HG03280 (cell line): ENCODE measurements around the gene MAGEF1.

Experiments
- ATAC-seq: cut with Tn5 transposase; IDR thresholded peaks from one replicate; pipeline ENCODE4 v1.9.1; 2021; ENCODE audit warnings: mild to moderate bottlenecking, moderate library complexity; ENCODE audit not compliant: unreplicated experiment

The MAGEF1 gene

GRCh38 chr3:184726497-184726896, 14.6 kb upstream of the MAGEF1 start:
- ATAC-seq, result no peak

DNA sequence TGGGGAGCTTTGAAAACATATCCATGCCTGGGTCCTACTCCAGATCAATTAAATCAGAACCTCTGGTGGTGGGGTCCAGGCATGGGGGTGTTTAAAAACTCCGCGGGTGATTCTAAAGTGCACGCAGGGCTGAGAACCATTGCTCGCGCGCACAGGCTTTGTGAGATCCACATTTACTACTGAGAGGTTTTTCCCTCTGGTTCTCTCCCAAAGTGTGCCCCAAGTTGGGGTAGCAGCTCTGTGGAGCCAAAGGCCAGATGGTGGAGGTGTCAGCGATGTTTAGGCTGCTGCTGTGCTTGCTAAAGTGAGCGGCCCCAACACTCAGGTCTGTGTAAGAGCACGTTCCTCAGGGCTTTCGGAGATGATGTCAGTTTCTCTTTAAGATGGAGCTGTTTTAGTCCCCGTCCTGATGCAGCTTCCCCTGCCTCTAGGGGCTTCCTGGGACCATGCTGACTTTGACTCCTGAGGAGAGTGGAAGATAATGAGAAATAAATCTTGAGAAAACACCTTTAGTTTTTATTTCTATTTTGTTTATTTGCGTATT, 13.4 kb upstream of the MAGEF1 start:
- ATAC-seq, result no peak

- ATAC-seq, result no peak
Measured at GRCh38 chr3:184724699-184725098, 12.8 kb upstream of the MAGEF1 start.

DNA sequence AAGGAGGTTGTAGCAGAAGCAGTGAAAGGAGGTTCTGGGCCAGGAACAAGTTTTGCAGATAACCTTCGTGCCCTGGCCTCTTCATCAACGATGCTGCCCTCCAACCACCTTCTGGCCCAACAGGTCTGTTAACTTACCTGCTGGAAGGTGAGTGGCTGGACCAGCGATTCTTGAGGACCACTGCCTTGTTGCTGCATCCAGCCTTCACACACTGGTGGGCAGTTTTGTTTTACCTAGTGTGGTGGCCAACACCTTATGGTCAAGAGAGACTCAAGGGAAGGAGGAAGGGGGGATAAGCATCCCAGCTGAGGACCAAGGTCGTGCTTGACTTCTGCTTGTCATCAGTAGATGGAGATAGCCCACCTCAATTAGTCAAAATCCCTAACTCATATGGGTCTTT, 7.8 kb upstream of the MAGEF1 start:
- ATAC-seq, result no peak

DNA sequence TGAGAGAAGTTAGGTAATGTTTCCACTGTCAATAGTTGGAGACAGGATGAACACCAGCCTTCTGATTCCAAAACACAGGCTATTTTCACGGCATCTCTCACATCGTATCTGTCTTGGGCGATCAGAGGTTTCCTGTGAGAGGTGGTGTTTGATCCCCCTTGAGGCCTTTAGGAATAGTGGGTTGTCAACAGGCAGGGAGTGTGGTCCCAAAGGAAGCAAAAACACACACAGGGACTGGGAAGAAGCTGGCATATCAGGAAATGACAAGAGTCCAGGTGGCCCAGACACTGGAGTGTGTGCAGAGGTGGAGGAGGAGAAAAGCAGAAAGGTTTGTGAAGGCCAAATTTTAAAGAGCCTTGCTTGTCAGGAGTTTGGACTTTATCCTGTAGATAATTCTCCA, 6.6 kb upstream of the MAGEF1 start:
- ATAC-seq, result no peak

DNA sequence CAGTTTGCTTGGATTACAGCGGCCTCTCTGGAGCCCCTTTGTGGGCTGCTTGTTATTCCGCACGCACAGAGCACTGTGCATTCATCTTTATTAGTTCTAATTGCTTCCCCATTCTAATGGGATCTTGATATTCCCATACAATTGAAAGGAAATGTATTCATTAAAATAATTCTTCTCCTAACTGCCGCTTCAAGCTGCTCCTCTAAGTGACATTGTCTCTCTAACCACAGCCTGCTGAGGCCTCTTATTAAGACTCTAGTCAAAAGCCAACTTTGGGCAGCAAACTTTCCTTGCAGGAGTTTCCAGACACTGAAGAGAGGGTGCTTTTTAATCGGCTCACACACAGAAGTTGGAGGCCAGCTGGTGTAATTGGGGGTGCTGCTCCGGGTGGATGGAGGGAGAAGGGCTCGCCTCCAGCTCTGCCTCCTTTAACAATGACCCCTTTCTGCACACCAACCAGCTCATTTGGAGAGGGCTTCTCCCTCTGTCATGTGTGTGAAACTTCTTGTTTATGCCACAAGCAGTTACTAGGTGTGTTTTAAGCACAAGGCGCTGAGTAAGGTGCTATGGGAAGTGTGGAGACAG, 5.6 kb upstream of the MAGEF1 start:
- no peak for ATAC-seq

DNA sequence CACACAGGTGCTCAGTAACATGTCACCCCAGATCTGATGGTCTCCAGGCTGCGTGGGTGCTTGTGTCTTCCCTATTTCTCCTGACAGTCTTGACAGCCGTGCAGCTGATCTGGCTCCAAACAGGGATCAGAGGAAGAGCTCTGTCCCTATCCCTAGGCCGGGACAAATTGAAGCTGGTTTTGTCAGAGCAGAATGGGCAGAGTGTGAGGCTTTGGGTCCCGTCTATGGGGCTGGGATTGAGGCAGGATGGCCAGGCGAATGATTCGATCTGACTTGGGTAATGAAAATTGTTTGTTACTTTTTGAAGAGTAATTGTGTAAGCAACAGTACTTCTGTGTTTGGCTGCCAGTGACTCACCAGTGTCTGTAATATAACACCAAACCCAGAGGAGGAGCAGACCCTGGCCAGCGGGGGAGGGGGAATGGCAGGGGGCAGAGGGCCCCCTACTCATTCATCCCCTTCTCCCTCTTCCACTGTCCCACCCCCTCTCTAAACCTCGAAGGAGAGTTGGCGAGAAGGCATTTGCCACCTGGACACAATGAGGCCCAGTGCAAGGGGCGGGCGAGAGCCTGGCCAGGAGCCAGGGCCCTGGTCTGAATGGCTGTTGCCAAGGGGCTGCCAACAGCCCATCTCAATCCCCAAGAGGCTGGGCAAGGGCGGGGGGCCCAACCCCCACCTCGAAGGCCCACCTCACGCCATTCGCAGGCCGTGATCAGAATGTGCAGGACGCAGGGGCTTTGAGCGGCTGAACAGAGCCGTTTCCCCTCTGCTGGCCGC, 4.9 kb upstream of the MAGEF1 start:
- ATAC-seq, result no peak

DNA sequence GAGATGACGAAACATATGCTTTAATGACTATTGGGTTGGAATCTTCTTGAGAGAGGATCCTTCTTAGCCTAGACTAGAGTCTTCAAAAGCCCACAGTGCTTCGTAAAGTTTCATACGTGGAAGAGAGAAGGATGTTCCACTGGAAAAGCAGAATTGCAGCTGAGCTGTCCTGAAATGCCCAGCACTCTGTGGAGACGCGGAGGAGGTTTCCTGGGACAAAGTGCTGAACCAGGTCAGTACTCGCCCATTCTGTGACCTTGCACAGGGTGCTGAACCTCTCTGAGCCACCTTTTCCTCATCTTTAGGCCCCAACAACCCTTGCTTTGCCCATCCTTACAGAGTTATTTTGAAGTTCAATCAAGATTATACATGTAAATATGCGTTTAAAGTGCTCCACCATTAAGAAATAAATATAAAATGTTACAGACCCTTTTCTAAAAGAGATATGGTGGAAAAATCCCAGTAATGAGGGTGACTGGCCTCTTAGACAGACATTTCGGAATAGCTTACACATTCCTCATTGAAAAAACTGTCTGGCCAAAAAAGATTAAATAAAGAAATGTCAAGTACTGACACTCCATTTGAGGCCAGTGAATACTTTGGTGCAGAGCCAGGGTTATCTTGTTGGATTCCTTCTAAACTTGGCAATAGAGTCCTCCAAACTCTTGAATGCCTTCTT, 4.2 kb upstream of the MAGEF1 start:
- ATAC-seq, result no peak

GRCh38 chr3:184713521-184713920, 1.7 kb upstream of the MAGEF1 start:
- no peak for ATAC-seq

DNA sequence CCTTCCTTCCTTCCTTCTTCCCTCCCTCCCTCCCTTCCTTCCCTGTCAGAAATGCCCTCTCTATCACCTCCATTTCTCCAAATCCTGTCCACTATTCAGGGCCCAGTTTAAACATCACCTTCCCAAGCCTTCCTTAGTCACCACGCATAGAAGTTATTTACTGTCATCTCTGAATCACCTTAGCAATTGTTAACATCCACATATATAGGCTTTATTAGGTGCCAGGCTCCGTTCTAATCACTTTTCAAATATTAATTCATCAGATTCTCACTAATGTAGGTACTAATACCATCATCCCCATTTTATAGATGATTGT, 1.1 kb upstream of the MAGEF1 start:
- no peak for ATAC-seq

GRCh38 chr3:184712248-184713039, 580 bp upstream of the MAGEF1 start:
- ATAC-seq, result peak; percentile 27

DNA sequence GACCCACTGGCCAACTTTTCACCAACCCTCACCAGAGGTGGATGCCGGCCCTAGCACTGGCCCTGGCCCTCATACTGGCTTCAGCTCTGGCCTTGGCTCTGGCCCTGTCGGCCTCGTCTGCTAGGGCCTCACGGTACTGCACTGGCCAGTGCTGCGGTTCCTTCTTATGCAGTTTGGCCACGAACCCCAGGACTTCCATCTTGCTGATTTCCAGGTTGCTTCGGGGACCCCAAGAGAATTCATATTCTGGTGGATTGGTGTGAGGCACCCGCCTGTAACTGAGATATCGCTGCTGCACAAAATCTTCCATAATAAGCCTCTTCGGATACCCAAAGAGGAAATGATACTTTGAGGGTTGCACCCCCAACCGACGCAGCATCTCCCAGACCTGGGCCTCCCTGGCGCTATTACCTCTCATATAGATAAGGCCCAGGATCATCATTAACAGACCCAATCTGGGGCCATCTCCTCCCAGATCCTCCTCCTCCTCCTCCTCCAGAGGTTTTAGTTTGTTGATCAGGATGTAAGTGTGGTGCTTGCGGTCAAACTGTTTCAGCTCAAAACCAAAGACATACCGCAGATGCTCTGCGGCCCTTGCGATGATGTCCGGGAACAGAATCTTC, 883 bp downstream of the MAGEF1 start:
- ATAC-seq, result peak; percentile 52

DNA sequence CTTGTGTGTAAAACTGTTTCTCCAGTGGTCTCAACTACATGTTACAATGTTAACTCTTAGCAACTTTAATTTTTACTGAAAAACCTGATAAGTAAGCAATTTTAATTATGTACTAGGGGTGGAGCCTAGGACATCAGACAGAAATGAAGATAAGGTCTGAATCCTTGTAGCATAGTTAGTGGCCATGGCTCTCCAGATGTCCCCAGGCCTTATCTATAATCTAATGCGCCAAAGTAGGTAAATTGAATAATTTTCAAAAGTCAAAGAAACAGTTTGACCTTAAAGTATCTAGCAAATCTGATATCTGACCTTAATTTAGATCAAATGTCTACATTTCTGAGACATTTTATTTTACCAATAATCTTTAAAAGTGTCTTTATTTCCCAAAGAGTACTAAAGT, 8.2 kb downstream of the MAGEF1 start:
- no peak for ATAC-seq

- no peak for ATAC-seq
Measured at GRCh38 chr3:184700759-184701158, 11.1 kb downstream of the MAGEF1 start.

- no peak for ATAC-seq
Measured at GRCh38 chr3:184697845-184698244, 14.0 kb downstream of the MAGEF1 start.

- ATAC-seq, result no peak
Measured at GRCh38 chr3:184696697-184697096, 15.2 kb downstream of the MAGEF1 start.

DNA sequence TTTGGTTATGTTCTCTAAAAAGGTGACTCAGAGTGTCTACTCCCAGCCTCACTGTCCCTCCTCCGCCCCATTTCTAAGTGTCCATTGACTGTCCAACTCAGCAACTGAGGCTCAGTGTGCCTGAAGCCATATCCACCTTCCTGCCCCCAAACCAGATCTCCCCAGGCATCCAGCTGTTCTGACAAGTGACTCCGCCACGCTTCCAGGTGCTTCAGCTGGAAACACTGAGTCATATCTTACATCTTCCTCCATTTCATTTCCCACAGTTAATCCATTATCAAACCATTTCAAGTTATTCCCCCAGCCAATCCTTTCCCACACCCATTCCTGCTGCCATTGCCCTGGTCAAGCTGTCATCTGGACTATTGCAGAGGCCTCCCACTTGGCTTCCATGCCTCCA, 17.1 kb downstream of the MAGEF1 start:
- no peak for ATAC-seq

DNA sequence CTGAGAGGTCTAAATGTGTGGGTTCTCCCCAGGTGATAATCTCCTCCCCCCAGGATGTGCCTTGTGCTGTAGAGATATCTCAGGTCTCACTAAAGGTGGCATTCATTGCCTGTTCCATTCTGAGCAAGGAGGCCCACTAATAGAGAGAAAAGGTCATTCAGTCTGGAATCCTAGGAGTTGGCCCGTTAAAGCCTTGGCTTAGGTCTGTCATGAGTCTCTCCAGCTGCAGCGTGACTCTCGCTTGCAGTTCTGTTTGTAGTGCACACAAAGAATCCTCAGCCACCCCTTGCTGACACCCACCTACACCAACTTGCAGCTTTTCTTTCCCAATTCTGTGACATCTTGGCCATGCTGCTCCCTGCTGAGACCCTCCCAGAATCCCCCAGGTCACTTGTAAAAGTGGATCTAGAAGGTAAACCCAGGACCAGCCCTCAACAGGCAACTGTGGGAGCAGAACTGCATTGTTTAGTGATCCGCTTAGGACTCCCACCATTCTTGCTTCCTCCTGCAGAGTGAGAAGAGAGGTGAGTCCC, 17.7 kb downstream of the MAGEF1 start:
- ATAC-seq, result no peak

DNA sequence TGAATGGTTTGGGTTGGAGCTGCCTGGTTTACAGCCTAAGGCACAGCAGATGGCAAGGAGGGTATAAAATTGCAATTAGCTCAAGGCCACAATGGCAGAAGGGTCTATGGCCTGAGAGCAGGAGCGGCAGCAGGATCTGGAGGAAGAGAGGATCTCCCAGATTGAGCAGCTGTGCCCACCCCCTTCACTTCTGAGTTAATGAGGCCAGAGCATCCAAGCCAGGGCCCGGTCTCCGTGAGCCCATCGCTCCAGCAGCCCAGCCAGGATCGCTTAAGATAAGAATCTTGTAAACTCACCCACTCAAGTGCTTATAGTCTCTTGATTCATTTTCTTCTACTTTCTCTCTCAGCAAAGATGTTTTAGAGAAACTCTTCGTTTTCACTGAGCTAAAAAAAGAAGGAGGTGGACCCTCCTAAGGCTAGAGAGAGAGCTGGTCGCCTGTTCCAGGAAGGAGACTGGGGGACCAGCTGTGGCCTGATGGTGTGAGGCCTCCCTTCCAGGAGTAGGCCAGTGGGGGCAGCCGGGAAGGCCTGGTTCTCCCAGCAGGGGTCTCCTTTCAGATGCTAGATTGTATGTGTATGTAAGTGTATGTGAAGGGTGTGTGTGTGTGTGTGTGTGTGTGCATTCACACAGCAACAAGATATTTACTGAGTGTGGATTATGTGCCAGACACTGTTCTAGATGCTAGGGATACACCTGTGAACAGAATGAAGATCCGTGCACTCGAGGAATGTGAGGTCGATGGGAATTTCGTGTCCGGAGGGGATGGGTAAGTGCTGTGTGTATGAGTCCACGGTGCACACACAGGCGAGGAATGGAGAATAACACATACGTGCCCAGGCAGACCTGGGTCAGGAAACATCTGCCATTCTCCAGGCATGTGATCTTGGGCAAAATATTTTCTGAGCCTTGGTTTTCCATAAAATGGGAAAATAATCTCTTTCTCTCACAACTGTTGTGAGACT, 18.6 kb downstream of the MAGEF1 start:
- ATAC-seq, result no peak
